GM15510 (cell line): ENCODE measurements around the gene PTPRG.

Experiments used
- POLR2A ChIP-seq: IDR thresholded peaks from 3 replicates; pipeline ENCODE4 v1.6.1; 2011; ENCODE audit warnings: borderline replicate concordance; ENCODE audit not compliant: insufficient read length; ENCODE audit errors: extremely low read depth

Gene PTPRG

DNA sequence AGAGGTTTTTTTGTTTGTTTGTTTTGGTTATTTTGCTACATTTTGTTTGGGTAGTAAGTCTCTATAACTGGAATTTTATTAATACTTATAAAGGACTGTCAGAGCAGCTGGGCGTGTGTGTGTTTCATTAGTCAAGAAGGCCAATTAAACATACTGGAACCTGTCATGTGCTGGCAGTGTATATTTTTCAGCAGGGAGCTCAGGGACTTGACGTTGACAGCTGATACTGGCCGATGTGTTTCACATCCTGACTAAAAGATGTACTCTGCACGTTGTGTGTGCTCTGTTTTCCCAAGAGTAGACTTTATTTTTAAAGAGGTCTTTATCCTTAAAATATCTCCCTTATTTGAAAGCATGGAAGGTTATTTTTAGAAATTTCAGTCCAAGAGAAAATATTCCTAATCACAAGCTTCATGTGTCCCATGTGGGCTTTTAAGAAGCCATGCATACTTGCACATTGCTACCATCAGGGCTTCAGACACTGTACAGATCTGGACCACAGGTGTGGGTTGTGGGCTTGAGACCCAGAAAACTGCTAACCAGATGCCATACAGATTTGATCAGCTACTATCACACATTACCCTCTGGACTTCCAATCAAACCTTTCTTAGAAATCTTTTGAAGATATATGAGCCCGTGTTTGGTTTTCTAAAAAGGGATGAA is 676.0 kb downstream of the PTPRG start:
- no peak for TF ChIP-seq POLR2A

- no peak for TF ChIP-seq POLR2A
Measured at GRCh38 chr3:62238003-62238402, 676.6 kb downstream of the PTPRG start.

GRCh38 chr3:62238431-62238830 is 677.1 kb downstream of the PTPRG start:
- TF ChIP-seq POLR2A, result no peak

DNA sequence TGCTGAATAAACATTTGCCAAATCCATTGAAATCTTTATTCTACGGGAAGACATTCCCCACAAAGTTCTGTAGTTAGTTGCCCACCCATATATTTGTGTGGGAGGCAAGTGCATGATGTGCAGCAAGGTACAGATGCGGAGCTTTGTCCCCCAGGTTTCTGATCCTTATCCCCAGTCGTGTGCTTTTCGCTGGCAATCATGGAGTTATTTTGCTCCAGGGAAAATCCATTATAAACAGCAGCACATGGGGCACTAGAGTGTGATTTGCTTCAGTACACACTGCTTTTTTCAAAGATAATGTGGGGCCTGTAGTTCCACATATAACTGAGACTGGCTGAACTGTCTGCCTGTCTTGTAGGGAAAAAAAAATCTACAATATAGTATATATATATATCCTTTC is 679.9 kb downstream of the PTPRG start:
- no peak for TF ChIP-seq POLR2A

- TF ChIP-seq POLR2A, result no peak
Measured at GRCh38 chr3:62242831-62243509, 681.6 kb downstream of the PTPRG start.

- no peak for TF ChIP-seq POLR2A
Measured at GRCh38 chr3:62246094-62246493, 684.7 kb downstream of the PTPRG start.

- no peak for TF ChIP-seq POLR2A
Measured at GRCh38 chr3:62246985-62247384, 685.6 kb downstream of the PTPRG start.

GRCh38 chr3:62248734-62249483 is 687.5 kb downstream of the PTPRG start:
- no peak for TF ChIP-seq POLR2A

DNA sequence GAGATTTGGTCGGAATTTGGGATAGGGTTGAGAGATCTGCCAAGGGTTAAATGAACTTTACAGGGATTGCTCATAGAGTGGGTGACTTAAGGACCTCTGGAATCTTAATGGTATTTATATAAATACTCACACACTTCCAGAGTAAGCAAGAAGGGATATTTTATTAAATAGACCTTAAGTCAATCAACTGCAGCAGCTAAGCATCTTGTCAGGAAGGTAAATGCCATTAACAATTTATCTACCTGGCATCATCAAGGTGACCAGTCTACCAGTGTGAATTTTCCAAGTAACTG is 688.1 kb downstream of the PTPRG start:
- no peak for TF ChIP-seq POLR2A

DNA sequence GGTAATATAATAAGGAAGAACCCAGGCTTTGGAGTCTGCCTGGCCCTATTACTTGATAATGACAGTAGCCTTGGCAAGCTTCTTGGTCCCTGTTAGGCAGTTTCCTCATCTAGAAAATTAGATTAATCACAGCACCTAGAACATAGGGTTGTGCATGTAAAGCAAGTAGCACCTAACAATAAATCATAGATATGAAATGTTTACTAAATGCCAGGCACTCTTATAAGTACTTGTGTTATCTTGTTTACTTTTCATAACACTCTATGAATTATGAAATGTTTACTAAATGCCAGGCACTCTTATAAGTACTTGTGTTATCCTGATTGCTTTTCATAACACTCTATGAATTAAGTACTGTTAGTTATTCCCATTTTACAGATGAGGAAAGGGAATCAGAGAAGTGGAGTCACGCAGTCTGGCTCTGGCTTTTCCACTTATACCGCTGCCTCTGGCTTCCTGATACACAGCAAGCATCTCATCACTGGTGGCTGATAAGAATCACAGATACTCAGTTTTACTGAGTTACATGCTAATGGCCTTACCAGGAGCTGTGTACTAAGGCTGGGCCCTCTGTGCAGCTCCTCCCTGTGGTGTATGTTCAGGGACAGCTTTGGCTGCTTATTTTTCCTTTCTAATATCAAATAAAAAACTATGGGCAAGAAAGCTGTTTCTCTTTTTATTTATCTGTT is 688.6 kb downstream of the PTPRG start:
- TF ChIP-seq POLR2A, result no peak

- TF ChIP-seq POLR2A, result no peak
Measured at GRCh38 chr3:62252438-62253157, 691.2 kb downstream of the PTPRG start.

DNA sequence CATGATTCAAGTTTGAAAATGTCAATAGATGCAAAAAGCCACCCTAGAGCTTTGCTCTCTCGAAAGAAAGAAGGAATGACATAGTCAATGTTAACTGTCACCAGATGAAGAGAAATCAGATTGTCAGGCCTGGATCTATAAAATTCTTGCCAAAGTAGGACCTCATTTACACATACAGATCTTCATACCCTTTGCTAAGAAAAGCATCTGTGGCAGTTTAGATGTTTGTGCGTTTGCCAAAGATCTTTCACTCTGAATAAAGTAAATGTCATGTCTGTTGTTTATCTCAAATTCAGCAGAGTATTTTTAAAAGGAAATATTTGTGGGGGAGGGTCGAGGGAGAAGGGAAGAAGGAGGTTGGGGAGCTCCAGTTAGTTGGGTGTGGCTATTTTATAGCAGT is 692.6 kb downstream of the PTPRG start:
- no peak for TF ChIP-seq POLR2A

DNA sequence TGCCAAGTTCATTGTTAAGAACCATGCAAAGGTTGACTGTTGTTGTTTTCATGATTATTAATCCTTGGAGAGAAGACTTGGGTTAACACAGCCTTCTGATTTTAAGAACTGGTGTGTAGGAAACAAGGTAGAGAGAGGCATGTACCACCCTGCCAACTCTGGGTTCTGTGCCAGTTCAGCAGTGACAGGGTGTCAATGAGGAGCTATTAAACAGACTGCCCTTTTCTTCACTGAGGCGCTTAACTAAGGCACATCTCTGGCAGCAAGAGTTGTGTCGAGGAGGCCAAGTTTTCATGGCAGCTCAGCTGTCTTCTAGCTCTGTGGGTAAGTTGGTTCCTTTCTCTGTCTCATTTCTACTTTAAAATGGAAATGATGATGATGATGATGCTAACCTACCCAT is 694.4 kb downstream of the PTPRG start:
- TF ChIP-seq POLR2A, result no peak

DNA sequence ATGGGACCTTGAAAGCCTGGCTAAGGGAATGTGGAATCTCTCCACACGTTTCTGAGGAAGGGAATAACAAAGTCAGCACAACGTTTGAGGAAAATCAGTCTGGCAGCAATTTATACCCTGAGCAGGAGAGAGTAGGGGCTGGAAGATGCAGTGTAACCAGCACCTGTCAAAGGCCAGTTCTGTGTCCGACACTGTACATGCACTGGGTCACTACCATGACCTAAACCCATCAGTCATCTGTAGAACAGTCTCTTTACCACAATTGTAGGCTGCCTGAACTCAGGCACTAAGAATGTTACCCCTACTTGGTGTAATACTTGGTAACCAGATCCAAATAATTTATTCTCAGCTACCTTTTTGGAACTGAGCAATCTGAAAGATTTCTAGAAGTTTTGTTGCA is 698.6 kb downstream of the PTPRG start:
- no peak for TF ChIP-seq POLR2A

DNA sequence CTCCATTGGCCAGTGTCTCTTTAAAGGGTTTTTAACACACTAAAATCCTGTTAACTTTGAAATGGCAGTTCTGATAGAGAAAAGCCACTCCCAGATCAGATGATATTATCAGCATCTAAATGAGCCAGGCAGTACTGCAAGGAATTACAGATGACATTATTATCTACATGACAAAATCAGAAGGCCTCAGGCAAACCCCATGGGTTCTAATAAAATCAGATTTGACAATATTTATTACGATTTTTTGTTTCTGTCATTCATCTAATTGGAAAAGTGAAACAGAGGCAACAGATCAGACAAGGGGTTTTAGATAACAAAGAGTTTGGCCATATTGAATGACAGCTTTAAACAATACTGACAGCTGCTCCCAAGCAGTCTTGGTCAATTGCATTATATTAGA is 699.3 kb downstream of the PTPRG start:
- TF ChIP-seq POLR2A, result no peak
